Smooth muscle cell (in vitro differentiated cells): ENCODE measurements around the gene TSHZ2. TPM values are rescaled to one million over a fixed set of nuclear protein-coding genes. Genes with fewer than 3 reads are reported as not detected.

Source experiments
- DNase-seq: peaks from one replicate; lab custom pipeline; 2025; ENCODE audit not compliant: unreplicated experiment; lab: John Stamatoyannopoulos, UW
- H2AFZ ChIP-seq: fragments of 200-600 bp; sonication (generic); 2 replicates; pipeline ENCODE4 v1.6.0; 2016; ENCODE audit warnings: antibody characterized with exemption, low read depth, mild to moderate bottlenecking
- H3F3A ChIP-seq: fragments of 200-600 bp; sonication (generic); 2 replicates; pipeline ENCODE4 v1.6.0; 2017; ENCODE audit warnings: antibody characterized with exemption, low read depth
- H3K27ac ChIP-seq: fragments of 200-600 bp; sonication (generic); 2 replicates; pipeline ENCODE4 v1.5.1; 2016; ENCODE audit warnings: low read depth, mild to moderate bottlenecking
- H3K27me3 ChIP-seq: fragments of 200-600 bp; sonication (generic); 2 replicates; pipeline ENCODE4 v1.6.1; 2016; ENCODE audit warnings: low read depth, mild to moderate bottlenecking
- H3K36me3 ChIP-seq: fragments of 200-600 bp; sonication (generic); 2 replicates; pipeline ENCODE4 v1.5.1; 2016; ENCODE audit warnings: low read depth
- H3K4me1 ChIP-seq: fragments of 200-600 bp; sonication (generic); 2 replicates; pipeline ENCODE4 v1.5.1; 2016; ENCODE audit warnings: low read depth
- H3K4me2 ChIP-seq: fragments of 200-600 bp; sonication (generic); 2 replicates; pipeline ENCODE4 v1.6.0; 2016; ENCODE audit warnings: mild to moderate bottlenecking
- H3K4me3 ChIP-seq: fragments of 200-600 bp; sonication (generic); 2 replicates; pipeline ENCODE4 v1.5.1; 2016; ENCODE audit warnings: mild to moderate bottlenecking
- H3K79me2 ChIP-seq: fragments of 200-600 bp; sonication (generic); 2 replicates; pipeline ENCODE4 v1.6.0; 2016; ENCODE audit warnings: low read depth, mild to moderate bottlenecking
- H3K9ac ChIP-seq: fragments of 200-600 bp; sonication (generic); 2 replicates; pipeline ENCODE4 v1.6.0; 2016; ENCODE audit warnings: low read depth
- H3K9me3 ChIP-seq: fragments of 200-600 bp; sonication (generic); replicated peaks from 2 replicates; pipeline ENCODE4 v1.5.1; 2016; ENCODE audit warnings: low read depth
- H4K20me1 ChIP-seq: fragments of 200-600 bp; sonication (generic); 2 replicates; pipeline ENCODE4 v1.6.0; 2016; ENCODE audit warnings: low read depth
- CTCF ChIP-seq: fragments of 200-600 bp; sonication (generic); IDR thresholded peaks from 2 replicates; pipeline ENCODE4 v1.5.1; 2017; ENCODE audit warnings: borderline replicate concordance, mild to moderate bottlenecking, antibody characterized with exemption; ENCODE audit not compliant: insufficient read depth, poor library complexity, severe bottlenecking
- WGBS: methylation state at CpG from one replicate; pipeline ENCODE4 v1.1.7; 2016; ENCODE audit warnings: low lambda C conversion rate; 5-methylcytosine and 5-hydroxymethylcytosine counted together
- polyA plus RNA-seq: library from polyadenylated mRNA; unstranded; fragments of >200 nt; fragmentation: Nextera tagmentation; extraction: Ambion mirVana; gene quantifications from 2 replicates; pipeline ENCODE4 v1.2.1, GENCODE V29; 2016
- total RNA-seq: library from RNA; depleted of rRNA; stranded (reverse); fragments of >200 nt; gene quantifications from 2 replicates; pipeline ENCODE4 v1.2.3, GENCODE V29; 2014

TSHZ2 gene
- total and polyA plus RNA-seq, 2 experiments from 2014 or later = 4.8 to 6.6 TPM

GRCh38 chr20:52991830-52992229, 19.7 kb downstream of the TSHZ2 start:
- H3K4me1 ChIP-seq = peaks cover 8% of the 10 kb centered on the region
- H3K9me3 ChIP-seq = no peaks in the 10 kb centered on the region
- no peak overlapping the region for H3K9ac ChIP-seq
- H2AFZ ChIP-seq = no peak overlapping the region
- peak overlapping the region; percentile 5 for H3K4me2 ChIP-seq
- H3K79me2 ChIP-seq = peaks cover 14% of the 10 kb centered on the region
- WGBS = 82% methylated on average over 4 of the region's 4 CpGs
- H4K20me1 ChIP-seq = no peaks in the 10 kb centered on the region
- no peak for TF ChIP-seq CTCF
- H3F3A ChIP-seq = no peaks in the 10 kb centered on the region
- H3K4me3 ChIP-seq = no peak overlapping the region
- no peaks in the 10 kb centered on the region for H3K36me3 ChIP-seq
- H3K27ac ChIP-seq = peak overlapping the region; percentile 37
- no peak for DNase-seq
- H3K27me3 ChIP-seq = no peaks in the 10 kb centered on the region

- no peak overlapping the region for H2AFZ ChIP-seq
- no peak overlapping the region for H3K9ac ChIP-seq
- no peaks in the 10 kb centered on the region for H3F3A ChIP-seq
- 82% methylated on average over 1 of the region's 1 CpG for WGBS
- H3K27ac ChIP-seq = peak overlapping the region; percentile 37
- no peak for DNase-seq
- no peaks in the 10 kb centered on the region for H3K36me3 ChIP-seq
- H3K27me3 ChIP-seq = no peaks in the 10 kb centered on the region
- peaks cover 14% of the 10 kb centered on the region for H3K79me2 ChIP-seq
- no peak overlapping the region for H3K4me3 ChIP-seq
- TF ChIP-seq CTCF = no peak
- no peaks in the 10 kb centered on the region for H3K9me3 ChIP-seq
- H4K20me1 ChIP-seq = no peaks in the 10 kb centered on the region
- H3K4me1 ChIP-seq = peaks cover 9% of the 10 kb centered on the region
- peak overlapping the region; percentile 5 for H3K4me2 ChIP-seq
Observed at GRCh38 chr20:52992632-52993031, 20.5 kb downstream of the TSHZ2 start.

- Histone ChIP-seq H3K9me3 (no peaks in the 10 kb centered on the region), H3K9ac (peak overlapping the region; percentile 4), H3K27me3 (no peaks in the 10 kb centered on the region), H4K20me1 (no peaks in the 10 kb centered on the region), H3K4me2 (peak overlapping the region; percentile 5), H3K4me1 (peaks cover 9% of the 10 kb centered on the region), H3K36me3 (no peaks in the 10 kb centered on the region), H3K79me2 (peaks cover 14% of the 10 kb centered on the region), H3K27ac (peak overlapping the region; percentile 37), H3K4me3 (no peak overlapping the region), H3F3A (no peaks in the 10 kb centered on the region), H2AFZ (no peak overlapping the region)
- 55% methylated on average over 3 of the region's 3 CpGs for WGBS
- no peak for TF ChIP-seq CTCF
- no peak for DNase-seq
Observed at GRCh38 chr20:52993076-52993475, 20.9 kb downstream of the TSHZ2 start.

- Histone ChIP-seq H3K4me1 (peaks cover 9% of the 10 kb centered on the region), H3K27me3 (no peaks in the 10 kb centered on the region), H3K27ac (no peak overlapping the region), H3K9me3 (no peaks in the 10 kb centered on the region), H3K79me2 (peaks cover 13% of the 10 kb centered on the region), H3K9ac (no peak overlapping the region), H3K4me3 (no peak overlapping the region), H3K36me3 (no peaks in the 10 kb centered on the region), H4K20me1 (no peaks in the 10 kb centered on the region), H3F3A (no peaks in the 10 kb centered on the region), H2AFZ (no peak overlapping the region), H3K4me2 (no peak overlapping the region)
- 87% methylated on average over 10 of the region's 10 CpGs for WGBS
- no peak for TF ChIP-seq CTCF
- DNase-seq = no peak
Observed at GRCh38 chr20:52994184-52994970, 22.2 kb downstream of the TSHZ2 start.
